ENCODE data around the gene RNF212.

DNA sequence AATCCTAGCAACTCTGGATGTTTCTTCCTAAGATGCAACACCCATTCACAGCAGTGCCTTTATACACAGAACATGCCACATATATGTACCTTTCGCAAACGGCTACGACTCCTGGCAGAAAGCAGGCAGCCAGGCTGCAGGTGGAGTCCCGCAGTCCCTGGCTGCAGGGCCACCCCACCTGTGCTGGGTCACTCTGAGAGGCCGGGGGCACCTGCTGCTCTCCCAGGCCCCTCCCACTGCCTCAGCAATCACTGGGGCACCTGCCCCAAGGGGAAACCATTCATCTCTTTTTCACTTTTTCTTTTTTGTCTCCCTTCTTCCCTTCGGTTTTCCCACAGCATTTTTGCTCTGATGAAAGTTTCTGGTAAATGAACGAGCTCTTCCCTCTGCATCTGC, 28.0 kb downstream of the RNF212 start:
- TF ChIP-seq POLR2A (IDR thresholded peaks at IDR 0.05; ENCODE audit: low read depth, low read length) (no peak), JUN (IDR thresholded peaks at IDR 0.05; ENCODE audit: borderline replicate concordance, insufficient read depth, insufficient read length, low read depth) (no peak), POLR2AphosphoS5 (IDR thresholded peaks at IDR 0.05; ENCODE audit: insufficient read depth, low read depth, low read length) (no peak), EZH2 (IDR thresholded peaks at IDR 0.05; ENCODE audit: borderline replicate concordance, low read depth, low read length, severe bottlenecking) (no peak), GATA2 (IDR thresholded peaks at IDR 0.05; ENCODE audit: insufficient read depth, insufficient read length, low read depth, low read length) (no peak), MYC (IDR thresholded peaks at IDR 0.05; ENCODE audit: low read depth, low read length) (no peak), FOS (IDR thresholded peaks at IDR 0.05; ENCODE audit: borderline replicate concordance, insufficient read depth, low read length) (no peak)
- TF ChIP-seq, protein P1, sequence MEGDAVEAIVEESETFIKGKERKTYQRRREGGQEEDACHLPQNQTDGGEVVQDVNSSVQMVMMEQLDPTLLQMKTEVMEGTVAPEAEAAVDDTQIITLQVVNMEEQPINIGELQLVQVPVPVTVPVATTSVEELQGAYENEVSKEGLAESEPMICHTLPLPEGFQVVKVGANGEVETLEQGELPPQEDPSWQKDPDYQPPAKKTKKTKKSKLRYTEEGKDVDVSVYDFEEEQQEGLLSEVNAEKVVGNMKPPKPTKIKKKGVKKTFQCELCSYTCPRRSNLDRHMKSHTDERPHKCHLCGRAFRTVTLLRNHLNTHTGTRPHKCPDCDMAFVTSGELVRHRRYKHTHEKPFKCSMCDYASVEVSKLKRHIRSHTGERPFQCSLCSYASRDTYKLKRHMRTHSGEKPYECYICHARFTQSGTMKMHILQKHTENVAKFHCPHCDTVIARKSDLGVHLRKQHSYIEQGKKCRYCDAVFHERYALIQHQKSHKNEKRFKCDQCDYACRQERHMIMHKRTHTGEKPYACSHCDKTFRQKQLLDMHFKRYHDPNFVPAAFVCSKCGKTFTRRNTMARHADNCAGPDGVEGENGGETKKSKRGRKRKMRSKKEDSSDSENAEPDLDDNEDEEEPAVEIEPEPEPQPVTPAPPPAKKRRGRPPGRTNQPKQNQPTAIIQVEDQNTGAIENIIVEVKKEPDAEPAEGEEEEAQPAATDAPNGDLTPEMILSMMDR (IDR thresholded peaks at IDR 0.05; ENCODE audit: extremely low read depth in 1 of 2, insufficient read depth in 1 of 2, low read depth in 1 of 2, low read length in 2 of 2), result no peak
- TF ChIP-seq, protein P2, sequence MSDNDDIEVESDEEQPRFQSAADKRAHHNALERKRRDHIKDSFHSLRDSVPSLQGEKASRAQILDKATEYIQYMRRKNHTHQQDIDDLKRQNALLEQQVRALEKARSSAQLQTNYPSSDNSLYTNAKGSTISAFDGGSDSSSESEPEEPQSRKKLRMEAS (IDR thresholded peaks at IDR 0.05; ENCODE audit: insufficient read depth, insufficient read length), result no peak
